Measurements from ENCODE around the gene CCL5.

The CCL5 gene

DNA sequence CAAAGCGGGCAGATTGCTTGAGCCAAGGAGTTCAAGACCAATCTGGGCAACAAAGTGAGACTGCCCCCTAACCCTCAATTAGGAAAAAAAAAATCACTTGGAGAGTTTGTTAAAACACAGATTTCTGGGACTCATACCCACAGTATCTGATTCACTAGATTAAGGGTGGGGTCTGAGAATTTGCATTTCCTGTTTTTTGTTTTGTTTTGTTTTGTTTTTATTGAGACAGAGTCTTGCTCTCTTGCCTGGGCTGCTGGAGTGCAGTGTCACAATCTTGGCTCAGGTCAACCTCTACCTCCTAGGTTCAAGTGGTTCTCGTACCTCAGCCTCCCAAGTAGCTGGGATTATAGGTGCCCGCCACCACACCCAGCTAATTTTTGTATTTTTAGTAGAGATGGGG, 12.6 kb downstream of the CCL5 start:
- no peak for DNase-seq (ENCODE audit: low read depth)

GRCh38 chr17:35866341-35866950, 13.7 kb downstream of the CCL5 start:
- DNase-seq (ENCODE audit: low read depth): no peak

DNA sequence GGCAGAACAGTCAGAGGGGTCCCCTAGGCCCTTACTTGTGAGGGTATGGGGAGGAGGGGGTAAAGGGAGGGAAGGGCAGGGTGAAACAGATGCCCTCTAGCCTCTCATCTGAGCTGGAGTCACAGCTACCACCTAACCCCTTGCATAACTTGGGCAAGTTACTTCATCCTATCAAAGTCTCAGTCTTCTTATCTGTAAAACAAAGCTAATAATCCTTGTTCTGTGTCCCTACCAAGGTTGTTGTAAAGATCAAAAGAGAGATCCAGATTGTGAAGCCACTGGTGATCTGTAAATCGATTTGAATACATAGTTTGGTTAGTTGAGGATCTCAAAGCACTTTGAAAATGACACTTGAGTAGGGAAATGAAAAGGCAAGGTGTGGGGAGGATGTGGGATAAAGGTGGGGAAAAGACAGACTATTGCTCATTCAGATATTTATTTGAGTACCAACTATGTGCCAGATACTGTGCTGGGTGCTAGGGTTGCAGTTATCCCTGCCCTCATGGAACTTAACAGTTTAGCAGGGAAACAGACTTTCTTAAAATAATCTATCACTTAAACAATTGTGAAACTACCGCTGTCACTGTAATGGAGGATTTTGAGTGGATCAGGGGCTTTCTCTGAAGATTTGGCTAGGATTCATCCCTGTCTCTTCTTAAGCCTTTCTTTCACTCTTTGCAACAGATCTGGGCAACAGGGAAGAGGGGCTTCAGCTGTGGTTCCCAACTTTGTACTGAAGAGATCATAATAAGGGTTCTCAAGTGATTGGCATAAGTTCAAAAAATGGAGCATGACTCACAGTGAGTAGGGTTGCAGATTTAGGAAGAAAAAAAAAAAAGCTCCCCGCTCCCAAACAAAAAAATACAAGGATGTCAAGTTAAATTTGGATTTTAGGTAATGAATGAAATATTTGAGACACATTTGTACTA, 14.5 kb downstream of the CCL5 start:
- no peak for DNase-seq (ENCODE audit: low read depth)

GRCh38 chr17:35864853-35865252, 15.3 kb downstream of the CCL5 start:
- no peak for DNase-seq (ENCODE audit: low read depth)

- no peak for DNase-seq (ENCODE audit: low read depth)
Measured at GRCh38 chr17:35856603-35857002, 23.6 kb downstream of the CCL5 start.

DNA sequence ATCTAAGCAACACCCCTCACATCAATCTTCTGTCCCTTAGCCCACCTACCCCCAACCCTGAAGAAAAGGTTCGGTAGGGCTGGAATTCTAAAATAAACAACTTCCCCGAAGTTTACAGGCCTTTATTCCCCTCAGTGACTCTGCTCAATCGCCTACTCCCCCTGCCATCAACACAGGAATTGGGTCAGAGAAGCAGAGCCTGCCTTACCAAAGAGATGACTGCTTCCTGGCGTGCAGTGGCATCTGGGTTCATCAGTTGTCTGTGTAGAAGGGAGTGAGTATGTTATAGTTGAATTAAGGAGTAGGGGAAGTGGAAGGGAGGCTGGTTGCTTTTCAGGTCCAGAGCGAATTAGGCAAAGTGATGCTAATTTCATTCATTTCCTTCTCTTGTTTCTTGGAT, 24.2 kb downstream of the CCL5 start:
- no peak for DNase-seq (ENCODE audit: low read depth)

GRCh38 chr17:35849469-35850348, 30.5 kb downstream of the CCL5 start:
- no peak for DNase-seq (ENCODE audit: low read depth)

GRCh38 chr17:35847633-35848373, 32.4 kb downstream of the CCL5 start:
- DNase-seq (ENCODE audit: low read depth): no peak

- no peak for DNase-seq (ENCODE audit: low read depth)
Measured at GRCh38 chr17:35847006-35847405, 33.2 kb downstream of the CCL5 start.

DNA sequence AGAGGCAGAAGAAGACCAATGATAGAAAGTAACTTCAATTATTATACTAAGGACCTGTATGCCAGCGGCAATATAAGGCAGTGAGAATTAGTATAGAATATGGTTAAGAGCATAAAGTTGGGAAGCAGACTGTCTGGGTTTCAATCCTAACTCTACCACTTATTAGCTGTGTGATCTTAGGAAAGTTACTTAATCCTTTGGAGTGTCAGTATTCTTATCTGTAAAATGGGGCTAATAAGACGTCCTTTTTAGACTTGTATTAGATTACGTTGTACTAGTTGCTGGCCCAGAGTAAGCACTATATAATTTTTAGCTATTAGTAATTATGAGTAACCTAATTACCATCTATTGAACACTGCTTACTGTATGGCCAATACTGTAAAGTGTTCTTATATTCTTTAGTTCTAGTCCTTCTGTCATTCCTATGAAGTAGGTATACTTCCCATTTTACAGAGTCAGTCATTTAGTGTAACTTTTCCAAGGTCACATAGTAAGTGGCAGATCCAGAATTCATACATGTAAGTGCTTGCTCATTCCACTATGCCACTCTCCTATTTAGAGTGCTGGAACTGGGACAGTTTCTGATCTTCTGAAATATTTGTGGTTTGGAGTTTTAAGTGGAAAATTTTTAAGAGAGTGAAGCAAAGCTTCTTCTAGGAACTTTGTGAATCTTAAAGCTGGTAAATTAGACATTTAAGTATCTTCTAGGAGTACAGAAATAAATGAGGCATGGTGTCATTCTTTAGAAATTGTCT, 33.9 kb downstream of the CCL5 start:
- DNase-seq (ENCODE audit: low read depth): no peak

DNA sequence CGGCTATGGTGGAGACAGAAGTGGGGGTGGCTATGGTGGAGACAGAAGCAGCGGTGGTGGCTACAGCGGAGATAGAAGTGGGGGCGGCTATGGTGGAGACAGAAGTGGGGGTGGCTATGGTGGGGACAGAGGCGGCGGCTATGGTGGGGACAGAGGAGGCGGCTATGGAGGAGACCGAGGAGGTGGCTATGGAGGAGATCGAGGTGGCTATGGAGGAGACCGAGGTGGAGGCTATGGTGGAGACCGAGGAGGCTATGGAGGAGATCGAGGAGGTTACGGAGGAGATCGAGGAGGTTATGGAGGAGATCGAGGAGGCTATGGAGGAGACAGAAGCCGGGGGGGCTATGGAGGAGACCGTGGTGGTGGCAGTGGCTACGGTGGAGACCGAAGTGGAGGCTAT, 35.6 kb downstream of the CCL5 start:
- no peak for DNase-seq (ENCODE audit: low read depth)

- DNase-seq (ENCODE audit: low read depth): no peak
Measured at GRCh38 chr17:35843698-35844097, 36.5 kb downstream of the CCL5 start.

DNA sequence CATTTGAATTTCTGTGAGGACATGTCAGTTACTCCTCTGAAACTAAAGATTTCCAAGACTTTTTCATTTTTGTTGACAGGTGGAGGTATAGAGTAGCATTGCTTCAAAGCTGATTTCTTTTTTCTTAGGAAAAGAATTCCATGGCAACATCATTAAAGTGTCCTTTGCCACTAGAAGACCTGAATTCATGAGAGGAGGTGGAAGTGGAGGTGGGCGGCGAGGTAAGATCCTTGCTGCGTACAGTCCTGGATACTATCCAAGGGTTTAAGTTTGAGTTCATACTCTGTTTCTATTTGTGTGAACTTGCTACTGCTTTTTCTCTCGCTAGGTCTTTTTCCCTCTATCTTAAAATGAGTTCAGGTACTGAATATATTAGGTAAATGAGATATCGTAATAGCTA, 37.9 kb downstream of the CCL5 start:
- no peak for DNase-seq (ENCODE audit: low read depth)

DNA sequence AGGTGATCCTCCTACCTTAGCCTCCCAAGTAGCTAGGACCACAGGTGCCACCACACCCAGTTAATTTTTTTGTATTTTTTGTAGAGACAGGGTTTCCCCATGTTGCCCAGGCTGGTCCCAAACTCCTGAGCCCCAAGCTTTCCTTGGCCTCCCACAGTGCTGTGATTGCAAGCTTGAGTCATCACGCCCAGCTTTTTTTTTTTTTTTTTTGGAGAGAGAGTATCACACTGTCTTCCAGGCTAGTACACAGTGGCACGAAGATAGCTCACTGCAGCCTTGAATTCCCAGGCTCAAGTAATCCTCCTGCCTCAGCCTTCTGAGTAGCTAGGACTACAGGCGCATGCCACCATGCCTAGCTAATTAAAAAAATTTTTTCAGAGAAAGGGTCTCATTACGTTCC, 38.7 kb downstream of the CCL5 start:
- no peak for DNase-seq (ENCODE audit: low read depth)

- DNase-seq (ENCODE audit: low read depth): no peak
Measured at GRCh38 chr17:35841101-35841500, 39.1 kb downstream of the CCL5 start.

DNA sequence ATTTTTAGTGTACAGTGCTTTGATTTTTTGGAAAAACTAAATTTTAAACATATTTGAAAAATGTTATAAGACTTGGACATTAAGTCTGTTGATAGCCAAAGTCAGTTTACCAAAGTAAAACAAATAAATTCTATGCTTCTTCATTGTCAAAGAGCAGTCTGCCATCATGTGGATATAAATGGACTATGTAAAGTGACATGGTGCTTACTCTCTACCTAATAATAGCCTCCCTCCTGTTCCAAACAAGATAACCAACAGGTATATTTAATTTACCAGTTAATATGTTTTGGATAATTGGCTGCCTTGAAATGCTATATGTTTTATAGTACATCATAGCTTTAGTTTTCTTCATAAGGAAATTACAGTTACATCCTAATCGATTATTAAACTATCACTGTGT, 55.0 kb downstream of the CCL5 start:
- no peak for DNase-seq (ENCODE audit: low read depth)
